Stimulated activated CD8-positive, alpha-beta memory T cell treated with anti-CD3 and anti-CD28 coated beads, Interleukin-2, amount 100 ng/mL, for 1 hour (primary cell): Measurements from ENCODE around the gene ASXL1.
A peak's percentile ranks its signal among the peaks of the same experiment; 100 is the strongest.

Experiments
- DNase-seq, 2 donors: peaks; one replicate each; pipeline ENCODE4 v3.0.0-alpha.2; 2020; ENCODE audit warnings: low read depth in 2 of 2

ASXL1 gene

GRCh38 chr20:32480371-32481241, 122.5 kb downstream of the ASXL1 start:
- DNase-seq = no peak

GRCh38 chr20:32481311-32482142, 123.4 kb downstream of the ASXL1 start:
- DNase-seq = no peak

- no peak for DNase-seq
Observed at GRCh38 chr20:32482143-32482441, 124.0 kb downstream of the ASXL1 start.

- DNase-seq = no peak
Observed at GRCh38 chr20:32482442-32483261, 124.5 kb downstream of the ASXL1 start.

- DNase-seq = peak; percentile 35 to 47
Observed at GRCh38 chr20:32483351-32484224, 125.5 kb downstream of the ASXL1 start.

GRCh38 chr20:32484225-32484957, 126.3 kb downstream of the ASXL1 start:
- DNase-seq = no peak

- DNase-seq = peak; percentile 58 to 67
Observed at GRCh38 chr20:32484958-32485769, 127.0 kb downstream of the ASXL1 start.

- no peak for DNase-seq
Observed at GRCh38 chr20:32485770-32486478, 127.8 kb downstream of the ASXL1 start.

- DNase-seq = no peak
Observed at GRCh38 chr20:32487381-32487780, 129.2 kb downstream of the ASXL1 start.

- DNase-seq = no peak
Observed at GRCh38 chr20:32488066-32488838, 130.1 kb downstream of the ASXL1 start.
